HG02642 (cell line): ENCODE measurements around the gene PCNT.

Experiments
- ATAC-seq: cut with Tn5 transposase; IDR thresholded peaks from one replicate; pipeline ENCODE4 v1.9.1; 2021; ENCODE audit warnings: mild to moderate bottlenecking; ENCODE audit not compliant: unreplicated experiment, poor library complexity

Gene PCNT

DNA sequence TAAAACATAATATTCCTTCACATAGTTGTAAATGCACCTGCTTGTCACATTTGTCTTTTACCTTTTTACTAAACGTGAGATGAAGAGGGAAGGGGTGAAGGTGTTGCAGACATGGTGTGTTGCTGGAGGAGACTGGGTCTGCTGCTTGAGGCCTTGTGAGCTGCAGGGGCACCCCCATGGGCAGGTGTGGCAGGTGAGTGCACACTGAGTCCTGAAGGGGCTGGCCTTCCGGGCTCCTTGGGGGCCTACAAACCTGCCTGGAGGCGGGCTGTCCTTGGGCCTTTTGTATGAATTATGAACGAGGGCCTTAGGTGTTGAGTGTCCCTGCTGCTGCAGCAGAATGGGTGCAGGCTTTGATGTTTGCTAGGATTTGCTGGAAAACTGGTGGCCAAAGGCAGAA is 3.8 kb downstream of the PCNT start:
- no peak for ATAC-seq

DNA sequence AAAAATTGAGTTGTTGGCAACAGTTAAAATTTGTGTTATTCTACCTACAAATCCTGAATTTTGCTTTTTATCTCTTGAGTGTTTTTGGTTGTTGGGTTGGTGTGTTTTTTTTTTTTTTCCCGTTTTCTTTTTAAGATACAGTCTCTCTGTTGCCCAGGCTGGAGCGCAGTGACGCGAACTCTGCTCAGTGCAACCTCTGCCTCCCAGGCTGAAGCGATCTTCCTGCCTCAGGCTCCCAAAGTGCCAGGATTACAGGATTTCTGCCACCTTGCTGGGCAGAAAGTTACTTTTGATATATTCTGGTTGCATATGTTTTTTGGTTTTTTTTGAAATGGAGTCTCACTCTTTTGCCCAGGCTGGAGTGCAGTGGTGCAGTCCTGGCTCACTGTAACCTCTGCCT is 4.2 kb downstream of the PCNT start:
- no peak for ATAC-seq

DNA sequence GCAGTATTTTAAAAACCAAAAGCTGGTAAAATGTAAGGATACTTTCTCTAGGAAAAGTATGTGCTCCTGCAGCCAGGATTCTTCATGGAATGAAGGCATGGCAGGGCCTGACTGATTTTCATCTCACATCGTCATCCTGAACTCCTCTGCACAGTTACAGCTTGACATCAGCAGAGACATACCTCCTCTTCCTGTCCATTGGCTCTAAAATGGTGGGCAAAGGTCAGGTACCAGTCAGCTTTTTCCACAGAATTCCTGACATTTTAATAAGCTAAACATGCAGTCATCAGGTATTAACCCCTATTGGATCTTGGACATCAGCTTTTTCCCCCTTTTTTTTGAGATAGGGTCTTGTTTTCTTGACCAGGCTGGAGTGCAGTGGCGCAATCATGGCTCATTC is 5.8 kb downstream of the PCNT start:
- ATAC-seq, result no peak

DNA sequence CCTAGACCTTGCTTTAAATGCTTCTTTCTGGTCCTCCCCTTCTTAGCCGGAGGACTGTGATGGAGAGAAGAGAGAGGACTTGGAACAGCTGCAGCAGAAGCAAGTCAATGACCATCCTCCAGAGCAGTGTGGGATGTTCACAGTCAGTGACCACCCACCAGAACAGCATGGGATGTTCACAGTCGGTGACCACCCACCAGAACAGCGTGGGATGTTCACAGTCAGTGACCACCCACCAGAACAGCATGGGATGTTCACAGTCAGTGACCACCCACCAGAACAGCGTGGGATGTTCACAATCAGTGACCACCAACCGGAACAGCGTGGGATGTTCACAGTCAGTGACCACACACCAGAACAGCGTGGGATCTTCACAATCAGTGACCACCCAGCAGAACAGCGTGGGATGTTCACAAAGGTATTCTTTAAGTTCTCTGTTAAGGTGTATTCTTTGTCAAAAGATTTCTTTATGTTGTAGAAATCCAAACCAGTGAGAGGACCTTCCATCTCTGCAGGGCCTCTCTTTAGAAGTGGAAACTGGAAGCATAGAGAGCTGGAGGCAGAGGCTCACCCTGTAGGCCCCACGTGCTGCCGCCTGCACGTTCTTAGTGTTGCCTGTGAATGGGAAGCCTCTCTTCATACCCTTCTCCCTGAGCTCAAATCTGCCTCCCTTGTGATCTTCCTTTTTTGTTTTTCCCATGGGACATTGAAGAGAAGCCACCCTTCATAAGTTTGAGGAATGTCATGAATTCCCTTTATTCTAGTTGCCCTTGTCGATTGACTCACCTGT is 10.6 kb downstream of the PCNT start:
- ATAC-seq, result no peak

DNA sequence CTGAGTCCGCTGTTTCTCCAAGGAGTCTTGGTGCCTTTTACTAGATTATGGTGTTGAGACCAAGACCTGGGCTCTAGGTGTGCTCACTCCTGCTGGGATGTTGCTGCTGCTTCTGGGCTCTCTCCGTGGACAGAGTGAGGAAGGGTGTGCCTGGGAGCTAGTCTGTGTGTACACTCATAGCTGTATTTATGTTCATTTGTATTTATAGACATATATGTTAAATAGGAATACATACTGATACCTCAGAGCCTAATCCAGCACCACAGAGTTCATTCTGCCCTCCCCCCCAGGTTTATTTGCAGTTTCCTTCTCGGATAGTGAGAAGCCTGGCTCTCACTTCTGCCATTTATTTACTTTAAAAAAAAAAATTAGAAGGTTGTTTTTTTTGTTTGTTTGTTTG is 12.6 kb downstream of the PCNT start:
- ATAC-seq, result no peak

DNA sequence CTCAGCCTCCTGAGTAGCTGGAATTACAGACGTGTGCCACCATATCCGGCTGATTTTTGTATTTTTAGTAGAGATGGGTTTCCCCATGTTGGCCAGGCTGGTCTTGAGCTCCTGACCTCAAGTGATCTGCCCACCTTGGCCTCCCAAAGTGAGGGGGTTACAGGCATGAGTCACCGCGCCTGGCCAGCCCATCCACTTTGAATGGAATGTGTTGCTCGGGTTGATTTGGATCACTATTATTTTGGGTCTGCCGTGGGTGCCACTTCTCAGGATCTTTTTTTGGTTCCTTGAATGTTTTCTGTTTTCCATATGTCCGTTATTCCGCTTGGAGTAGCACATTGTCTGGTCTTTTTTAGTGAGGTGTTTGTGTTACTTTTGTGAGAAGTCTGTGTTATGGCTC is 17.0 kb downstream of the PCNT start:
- ATAC-seq, result no peak

DNA sequence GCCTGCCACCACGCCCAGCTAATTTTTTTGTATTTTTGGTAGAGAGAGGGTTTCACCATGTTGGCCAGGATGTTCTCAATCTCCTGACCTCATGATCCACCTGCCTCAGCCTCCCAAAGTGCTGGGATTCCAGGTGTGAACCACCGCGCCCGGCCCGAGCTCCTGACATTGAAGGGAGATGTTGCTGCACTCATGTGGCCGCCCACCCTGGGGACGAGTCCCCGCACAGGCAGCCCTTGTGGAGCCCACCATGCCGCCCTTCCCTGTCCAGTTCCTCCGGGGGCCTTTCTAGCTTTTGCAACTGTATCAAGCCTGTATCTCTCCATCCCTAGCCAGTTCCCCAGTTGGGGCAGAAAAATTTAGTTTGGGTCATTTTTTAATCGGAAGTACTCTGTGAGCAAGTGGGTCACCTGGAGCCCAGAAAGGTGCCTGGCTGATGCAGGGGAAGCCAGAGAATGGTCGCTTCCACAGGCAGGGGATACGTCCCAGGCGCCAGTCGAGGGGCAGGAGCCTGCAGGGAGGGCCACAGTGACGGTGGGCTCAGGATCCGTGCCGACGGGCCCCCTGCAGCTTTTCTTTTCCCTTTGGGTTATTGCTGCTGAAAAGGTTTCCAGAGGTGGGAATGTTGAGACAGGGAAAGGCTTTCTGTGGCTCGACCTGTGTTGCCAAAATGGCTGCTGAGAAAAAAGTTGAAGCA is 20.4 kb downstream of the PCNT start:
- no peak for ATAC-seq

DNA sequence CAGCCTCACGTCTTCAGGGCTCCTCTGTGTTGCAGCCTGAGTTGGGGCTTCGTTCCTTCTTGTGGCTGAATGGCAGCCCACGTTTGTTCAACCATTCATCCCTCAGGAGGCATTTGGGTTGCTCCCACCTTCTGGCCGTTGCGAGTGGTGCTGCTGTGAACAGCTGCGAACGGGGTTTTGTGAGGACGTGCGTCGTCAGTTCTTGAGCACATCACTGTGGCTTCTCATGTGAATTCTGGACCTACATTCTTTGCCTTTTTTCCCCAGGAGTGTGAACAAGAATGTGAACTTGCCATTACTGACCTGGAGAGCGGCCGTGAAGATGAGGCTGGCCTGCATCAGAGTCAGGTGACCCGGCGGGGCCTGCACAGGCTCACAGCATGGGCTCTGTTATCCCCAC is 21.9 kb downstream of the PCNT start:
- no peak for ATAC-seq

DNA sequence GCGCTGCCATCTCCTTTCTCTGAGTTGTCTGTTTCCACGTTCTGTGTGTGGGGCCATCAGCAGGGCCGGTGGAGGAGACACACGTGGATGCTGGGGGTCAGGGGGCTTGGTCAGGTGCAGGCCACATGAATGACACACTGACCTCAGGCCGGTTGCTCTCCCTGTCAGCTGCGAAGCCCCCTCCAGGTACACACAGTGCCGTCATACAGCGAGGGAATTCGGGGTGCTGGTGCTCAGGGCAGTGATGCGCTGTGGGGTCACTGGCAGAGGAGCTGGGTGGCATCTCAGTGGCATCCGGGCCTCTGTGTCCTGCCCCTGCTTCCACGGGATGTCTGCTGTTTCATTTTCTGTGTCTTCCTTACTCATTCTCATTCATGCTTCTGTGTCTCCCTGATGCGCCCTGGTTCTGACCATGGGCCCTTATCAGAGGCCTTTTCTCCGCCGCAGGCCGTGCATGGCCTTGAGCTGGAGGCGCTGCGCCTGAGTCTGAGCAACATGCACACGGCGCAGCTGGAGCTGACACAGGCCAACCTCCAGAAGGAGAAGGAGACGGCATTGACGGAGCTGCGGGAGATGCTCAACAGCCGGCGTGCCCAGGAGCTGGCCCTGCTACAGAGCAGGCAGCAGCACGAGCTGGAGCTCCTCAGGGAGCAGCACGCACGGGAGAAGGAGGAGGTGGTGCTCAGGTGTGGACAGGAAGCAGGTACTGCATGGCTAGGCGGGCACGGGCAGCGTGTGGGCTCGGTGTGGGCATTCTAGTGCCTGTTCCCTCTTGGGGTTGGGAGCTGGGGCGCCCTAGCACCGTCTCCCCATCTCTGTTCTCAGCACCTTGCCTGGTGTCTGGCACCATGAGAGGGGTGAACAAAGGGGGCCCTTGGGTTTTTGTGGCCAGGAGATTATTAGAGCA is 22.6 kb downstream of the PCNT start:
- no peak for ATAC-seq

DNA sequence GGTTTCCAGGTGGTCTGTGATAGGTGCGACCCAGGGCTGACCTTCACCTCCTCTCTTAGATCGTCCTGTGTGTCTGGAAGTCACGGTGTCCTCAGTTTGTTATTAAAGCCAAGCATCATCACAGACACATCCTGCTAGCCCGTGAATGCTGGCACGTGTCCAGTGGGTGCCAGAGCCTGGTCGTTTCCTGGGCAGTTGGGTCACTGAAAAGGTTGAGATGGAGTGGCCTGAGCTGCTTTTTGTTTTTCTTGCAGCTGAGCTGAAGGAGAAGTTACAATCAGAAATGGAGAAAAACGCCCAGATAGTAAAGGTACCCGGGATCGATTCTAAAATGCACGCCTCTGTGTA is 23.2 kb downstream of the PCNT start:
- ATAC-seq, result no peak

DNA sequence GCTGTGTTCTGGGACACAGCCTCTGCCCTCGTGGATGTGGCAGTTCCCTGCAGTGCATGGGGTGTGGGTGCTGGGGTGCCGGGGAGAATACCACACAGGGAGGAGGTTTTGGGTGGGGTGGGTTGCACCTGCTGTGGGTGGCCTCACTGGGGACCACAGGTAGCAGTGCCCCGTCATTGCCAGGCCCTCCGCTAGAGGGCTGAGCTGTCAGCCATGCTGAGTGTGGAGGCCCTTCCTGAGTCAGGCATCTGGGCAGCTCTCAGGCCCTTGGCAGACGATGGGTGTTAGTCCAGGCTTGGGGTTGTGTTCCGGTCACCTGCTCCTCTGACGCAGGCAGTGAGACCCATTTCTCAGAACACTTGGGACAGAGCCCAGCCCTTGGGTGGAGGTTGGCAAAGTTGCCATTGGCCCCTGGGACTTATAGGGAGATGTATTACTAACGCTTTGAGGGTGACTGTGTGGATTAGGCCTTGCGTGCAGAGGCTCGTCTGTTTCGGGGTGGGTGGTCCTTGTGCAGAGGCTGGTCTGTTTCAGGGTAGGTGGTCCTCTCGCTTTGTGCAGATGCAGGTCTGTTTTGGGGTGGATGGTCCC is 23.9 kb downstream of the PCNT start:
- ATAC-seq, result no peak

DNA sequence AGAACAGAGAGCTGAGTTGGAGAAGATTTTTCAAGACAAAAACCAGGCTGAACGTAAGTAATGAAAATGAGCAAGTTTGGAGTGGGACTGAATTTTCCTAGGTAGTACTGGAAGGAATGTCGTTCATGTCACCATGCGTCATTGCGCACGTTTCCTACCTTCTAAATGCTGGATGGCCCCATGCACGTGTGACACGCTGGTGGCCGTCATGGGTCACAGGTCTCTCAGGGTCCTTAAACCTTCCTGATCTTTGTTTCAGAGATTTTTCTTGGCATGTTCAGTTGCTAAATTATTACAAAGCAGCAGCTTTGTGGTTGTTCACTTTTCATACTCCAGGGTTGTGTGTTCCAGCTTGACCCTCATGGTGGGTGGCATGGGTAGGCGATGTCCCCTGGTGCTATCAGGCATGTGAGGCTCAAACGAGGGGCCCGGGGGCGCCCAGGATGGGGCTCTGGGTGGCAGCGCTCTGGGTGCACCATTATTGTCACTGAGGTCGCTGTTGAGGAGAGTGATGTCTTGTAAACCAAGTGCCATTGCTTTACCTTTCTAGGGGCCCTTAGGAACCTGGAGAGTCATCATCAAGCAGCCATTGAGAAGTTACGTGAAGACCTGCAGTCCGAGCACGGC is 25.3 kb downstream of the PCNT start:
- ATAC-seq, result no peak

DNA sequence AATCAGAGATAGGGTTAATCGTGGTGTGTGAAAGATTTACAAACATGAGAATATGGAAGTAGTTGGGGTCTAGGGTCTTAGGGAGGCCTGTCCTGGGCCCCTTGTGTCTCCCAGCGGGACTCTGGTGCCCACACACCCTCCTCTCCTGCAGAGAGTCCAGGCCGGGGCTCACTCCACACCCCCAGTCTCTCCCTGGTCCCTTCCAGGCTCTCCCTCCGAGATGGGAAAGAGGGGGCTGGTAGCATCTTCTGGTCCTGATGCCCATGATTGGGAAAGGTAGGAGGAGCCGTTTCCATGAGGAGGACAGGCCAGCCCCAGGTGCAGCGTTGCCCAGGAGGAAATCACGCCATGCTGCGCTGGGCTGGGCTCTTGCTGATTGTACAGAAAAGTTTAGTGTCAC is 26.6 kb downstream of the PCNT start:
- no peak for ATAC-seq

DNA sequence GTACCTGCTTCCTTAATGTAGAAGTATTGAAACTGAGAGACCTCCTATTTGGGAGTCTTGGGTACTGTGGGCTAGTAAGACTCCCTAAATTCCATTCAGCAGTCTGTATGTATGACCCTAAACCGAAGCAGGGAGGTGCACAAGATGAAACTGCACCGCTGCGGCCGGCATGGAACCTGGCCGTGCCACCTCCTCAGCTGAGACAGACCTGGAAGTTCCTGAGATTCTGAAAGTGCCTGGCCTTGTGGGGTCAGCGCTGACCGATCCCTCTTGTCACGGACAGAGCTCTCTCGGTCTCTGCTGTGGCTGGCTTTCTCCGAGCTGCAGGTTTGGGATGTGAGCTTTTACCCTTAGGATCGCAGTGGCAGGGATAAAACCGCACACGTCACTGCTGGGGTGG is 27.0 kb downstream of the PCNT start:
- ATAC-seq, result no peak

DNA sequence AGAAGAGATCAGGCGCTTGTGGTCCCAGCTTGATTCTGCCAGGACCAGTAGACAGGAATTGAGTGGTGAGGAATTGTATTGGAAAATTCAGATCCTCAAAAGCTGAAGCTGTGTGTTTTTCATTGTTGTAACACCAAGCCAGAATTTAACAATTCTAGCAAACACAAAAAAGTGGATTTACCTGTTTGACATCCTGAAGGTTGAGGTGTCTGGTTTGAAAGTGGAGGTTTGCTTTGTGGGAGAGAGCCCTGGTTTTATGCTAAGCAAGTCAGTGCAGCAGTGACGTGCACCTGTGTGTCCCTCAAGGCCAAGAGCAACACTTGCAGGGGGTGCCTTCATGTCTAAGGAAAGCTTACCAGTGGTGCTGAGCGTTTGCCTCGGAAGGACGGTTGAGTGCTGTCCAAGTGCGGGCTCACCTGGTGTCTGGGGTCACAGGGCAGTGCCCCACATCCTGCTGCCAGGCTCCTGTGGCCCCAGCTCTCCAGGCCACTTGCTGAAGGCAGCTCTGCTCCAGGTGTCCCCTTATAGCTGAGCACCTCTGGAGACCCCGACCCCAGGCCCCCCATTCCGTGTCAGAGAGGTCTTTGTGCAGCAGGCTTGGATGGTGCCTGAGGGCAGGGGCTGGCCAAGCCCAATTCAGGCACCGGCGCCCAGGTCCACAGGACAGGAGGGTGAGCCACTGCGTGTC is 27.7 kb downstream of the PCNT start:
- ATAC-seq, result no peak

DNA sequence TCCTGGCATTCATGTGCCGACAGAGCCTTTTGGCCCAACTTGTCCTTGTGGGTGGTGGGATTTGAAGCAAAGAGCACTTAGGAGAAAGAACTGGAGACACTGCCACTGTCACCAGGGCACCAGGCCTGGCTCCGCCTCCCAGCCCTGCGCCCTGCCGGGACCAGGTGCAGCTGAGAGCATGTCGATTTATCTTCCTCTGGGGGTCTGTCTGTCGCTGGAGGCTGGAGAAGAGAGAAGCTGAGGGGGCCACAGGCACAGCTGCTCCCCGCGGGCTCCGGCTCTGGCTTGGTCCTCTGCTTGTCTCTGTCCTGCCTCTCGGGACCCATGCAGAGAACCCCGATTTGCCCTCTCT is 28.2 kb downstream of the PCNT start:
- no peak for ATAC-seq

DNA sequence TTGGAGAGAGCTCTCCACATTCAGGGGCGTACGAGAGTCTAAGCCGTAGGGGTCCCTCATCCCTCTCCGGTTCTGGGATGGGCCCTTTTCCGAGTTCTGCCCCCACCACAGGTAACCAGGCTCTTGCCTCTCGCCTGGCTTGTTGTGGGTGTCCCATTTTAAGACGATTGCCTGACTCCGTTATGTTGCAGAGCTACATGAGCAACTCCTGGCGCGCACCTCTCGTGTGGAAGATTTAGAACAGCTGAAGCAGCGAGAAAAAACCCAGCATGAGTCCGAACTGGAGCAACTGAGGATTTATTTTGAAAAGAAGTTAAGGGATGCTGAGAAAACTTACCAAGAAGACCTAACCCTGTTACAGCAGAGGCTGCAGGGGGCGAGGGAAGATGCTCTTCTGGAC is 29.0 kb downstream of the PCNT start:
- ATAC-seq, result no peak

DNA sequence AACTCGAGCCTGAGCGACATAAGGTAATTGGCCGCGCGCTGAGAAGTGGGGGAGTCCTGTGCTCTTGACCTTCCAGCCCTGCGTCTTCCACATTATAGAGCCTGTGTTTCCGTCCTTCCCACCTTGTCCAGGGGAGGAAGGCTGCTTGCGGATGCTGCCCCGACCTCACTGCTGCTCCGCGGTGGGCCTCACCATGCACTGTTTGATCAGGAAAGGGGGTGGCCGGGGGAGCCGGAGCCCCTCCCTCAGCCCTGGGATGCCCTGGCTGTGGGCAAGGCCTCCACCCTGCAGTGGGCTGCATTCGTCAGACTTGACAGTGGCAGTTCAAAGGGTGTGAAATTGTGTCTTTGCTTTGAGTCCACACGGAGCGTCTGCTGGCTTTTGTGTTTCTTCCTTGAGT is 30.1 kb downstream of the PCNT start:
- no peak for ATAC-seq

DNA sequence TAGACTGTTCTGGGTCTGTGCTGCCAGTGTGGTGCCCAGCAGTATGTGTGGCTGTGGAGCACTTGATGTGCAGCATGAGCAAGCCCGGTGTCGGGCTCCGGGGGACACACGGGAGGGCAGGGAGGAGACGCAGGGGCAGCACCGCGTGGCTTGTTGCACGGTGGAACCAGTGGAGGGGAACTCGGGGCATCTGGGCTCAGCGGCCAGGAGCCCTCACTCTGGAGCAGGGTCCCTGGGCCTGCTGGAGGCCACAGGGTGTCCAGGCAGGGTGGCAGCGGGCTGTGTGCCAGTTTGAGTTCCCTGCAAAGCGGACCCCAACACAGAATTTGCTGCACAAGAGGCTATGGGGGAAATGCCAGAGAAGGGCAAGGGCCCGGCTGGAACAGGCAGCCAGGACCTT is 30.6 kb downstream of the PCNT start:
- ATAC-seq, result no peak
